Lung (tissue), 16 donors: ENCODE data around the gene IL1B. TPM values are rescaled to one million over a fixed set of nuclear protein-coding genes. Genes with fewer than 3 reads are reported as not detected.

Source experiments
- ATAC-seq: fragments of 200-7000 bp; cut with Tn5 transposase; one replicate; pipeline ENCODE4 v1.9.1; 2020; ENCODE audit warnings: moderate number of reproducible peaks; ENCODE audit not compliant: insufficient read depth, low FRiP score
- DNase-seq, 3 donors: peaks; one replicate each; pipeline ENCODE4 v3.0.0-alpha.2; 2013 to 2017
- H3K27ac ChIP-seq, 2 donors: one replicate each; pipeline ENCODE4 v1.5.1; 2013; ENCODE audit warnings: mild to moderate bottlenecking in 2 of 2, moderate library complexity in 2 of 2, control low read depth in 1 of 2, inconsistent platforms in 1 of 2, low read depth in 1 of 2, low read length in 1 of 2
- H3K27me3 ChIP-seq, 3 donors: one replicate each; pipeline ENCODE4 v1.5.1; 2013; ENCODE audit warnings: low read length in 2 of 3; ENCODE audit not compliant: control insufficient read depth in 3 of 3, insufficient read depth in 3 of 3
- H3K36me3 ChIP-seq, 4 donors: one replicate each; pipeline ENCODE4 v1.5.1; 2013; ENCODE audit warnings: low read length in 4 of 4, mild to moderate bottlenecking in 1 of 4, moderate library complexity in 1 of 4; ENCODE audit not compliant: control insufficient read depth in 4 of 4, insufficient read depth in 4 of 4
- H3K4me1 ChIP-seq, 5 donors: one replicate each; pipeline ENCODE4 v1.5.1; 2013; ENCODE audit warnings: low read length in 5 of 5, mild to moderate bottlenecking in 2 of 5, moderate library complexity in 1 of 5; ENCODE audit not compliant: control insufficient read depth in 5 of 5, insufficient read depth in 5 of 5
- H3K4me3 ChIP-seq: one replicate; pipeline ENCODE4 v1.5.1; 2013; ENCODE audit warnings: mild to moderate bottlenecking, control low read depth, moderate library complexity
- H3K9ac ChIP-seq, 2 donors: one replicate each; pipeline ENCODE4 v1.5.1; 2013; ENCODE audit warnings: low read length in 2 of 2, control low read depth in 1 of 2; ENCODE audit not compliant: insufficient read depth in 1 of 2
- H3K9me3 ChIP-seq, 4 donors: one replicate each; pipeline ENCODE4 v1.5.1; 2013; ENCODE audit warnings: low read length in 3 of 4, mild to moderate bottlenecking in 1 of 4, moderate library complexity in 1 of 4; ENCODE audit not compliant: control insufficient read depth in 4 of 4, insufficient read depth in 3 of 4
- CTCF ChIP-seq: IDR thresholded peaks from 2 replicates; pipeline ENCODE4 v1.5.1; 2012; ENCODE audit warnings: mild to moderate bottlenecking; ENCODE audit errors: control extremely low read depth, extremely low read depth
- WGBS, 2 donors: extraction: QIAGEN DNeasy Blood & Tissue Kit; methylation state at CpG; one replicate each; pipeline ENCODE4 v1.1.7; 2013; 5-methylcytosine and 5-hydroxymethylcytosine counted together
- long read RNA-seq, 5 donors: transcript quantifications; one replicate each; lab custom pipeline, GENCODE V29; 2026
- polyA plus RNA-seq, 2 donors: library from polyadenylated mRNA; stranded (reverse); fragments of 200-250 nt; gene quantifications; one replicate each; pipeline ENCODE4 v1.2.1, GENCODE V29; 2013
- total RNA-seq, 2 donors: library from RNA; depleted of rRNA in 1 of 2; stranded (reverse); fragments of >200 nt in 1 of 2; gene quantifications; one replicate each; pipeline ENCODE4 v1.2.1, GENCODE V29; 2014 to 2021
- donor health status: control.
- donor health status: control.
- donor health status: Bipolar disorder and iron deficiency.
- donor health status: healthy.
- donor health status: DM: yes; HTN: yes; CAD: no.

IL1B gene
- total RNA-seq = 10 to 100 TPM in 1 of 2 donors, 1 to 10 TPM in 1; 3.8 to 19.9 TPM
- polyA plus RNA-seq = 100 to 1,000 TPM in 1 of 2 donors, 1 to 10 TPM in 1; 6.5 to 482 TPM
- long read RNA-seq, donor 1 = 0 reads
- long read RNA-seq, donor 2, partial matches to known transcripts = 0 of 1 reads
- long read RNA-seq, donor 2, other reads (novel, unspliced or antisense) = 0 of 1 reads
- long read RNA-seq, donor 3 = 0 reads
- long read RNA-seq, donor 4 = 0 reads
- long read RNA-seq, donor 5 = 0 reads

GRCh38 chr2:112836695-112837117 lies at the start of gene IL1B:
IL1B (minus strand) TSS chr2:112836779; CDS start chr2:112836229, 550 bp downstream.
- Histone ChIP-seq H3K9me3 (no peaks in the 10 kb centered on the region), H3K4me3 (no peak within 1 kb of the TSS), H3K36me3 (no peaks in the 10 kb centered on the region), H3K9ac (no peak within 1 kb of the TSS), H3K4me1 (peaks cover 0 to 6% (median 0%) of the 10 kb centered on the region in 5 donors), H3K27me3 (no peaks in the 10 kb centered on the region), H3K27ac (no peak within 1 kb of the TSS)
- 20 to 35% methylated on average over 4 of the region's 4 CpGs for WGBS, 2 donors
- DNase-seq (peak in 1 of 3 donors; percentile 21), ATAC-seq (peak; percentile 19)
- TF ChIP-seq CTCF = no peak

- Histone ChIP-seq H3K27me3 (no peaks in the 10 kb centered on the region), H3K4me1 (peaks cover 0 to 6% (median 0%) of the 10 kb centered on the region in 5 donors), H3K27ac (no peak overlapping the region), H3K9me3 (no peaks in the 10 kb centered on the region), H3K36me3 (no peaks in the 10 kb centered on the region), H3K4me3 (no peak overlapping the region), H3K9ac (no peak overlapping the region)
- 90 to 93% methylated on average over 2 of the region's 2 CpGs for WGBS, 2 donors
- ATAC-seq = no peak
- DNase-seq = no peak
- TF ChIP-seq CTCF = no peak
These were observed 49.7 kb upstream of the IL1B start for GRCh38 chr2:112886291-112886690.

GRCh38 chr2:112885506-112885902 lies 48.9 kb upstream of the IL1B start:
- WGBS, 2 donors = 72 to 74% methylated on average over 4 of the region's 4 CpGs
- TF ChIP-seq CTCF = no peak
- Histone ChIP-seq H3K9ac (no peak overlapping the region), H3K4me3 (no peak overlapping the region), H3K9me3 (no peaks in the 10 kb centered on the region), H3K4me1 (peaks cover 0 to 6% (median 0%) of the 10 kb centered on the region in 5 donors), H3K27ac (no peak overlapping the region), H3K27me3 (no peaks in the 10 kb centered on the region), H3K36me3 (no peaks in the 10 kb centered on the region)
- ATAC-seq = no peak
- DNase-seq = no peak
